Occipital lobe (tissue), 2 donors: ENCODE measurements around the gene AIF1L. TPM values are rescaled to one million over a fixed set of nuclear protein-coding genes. Genes with fewer than 3 reads are reported as not detected.
A peak's percentile ranks its signal among the peaks of the same experiment; 100 is the strongest.
"Not testable (repeated sequence)": the region's sequence is repeated elsewhere in the genome, so short reads cannot be mapped to it uniquely, and the experiment has no call there.

Experiments
- DNase-seq: peaks from one replicate; lab custom pipeline; 2025; lab: John Stamatoyannopoulos, UW
- total RNA-seq: library from RNA; depleted of rRNA; stranded (reverse); fragments of >200 nt; gene quantifications from one replicate; pipeline ENCODE4 v1.2.3, GENCODE V29; 2014

AIF1L gene
- total RNA-seq, 1 donor from 2014 or later, result 17.8 TPM

DNA sequence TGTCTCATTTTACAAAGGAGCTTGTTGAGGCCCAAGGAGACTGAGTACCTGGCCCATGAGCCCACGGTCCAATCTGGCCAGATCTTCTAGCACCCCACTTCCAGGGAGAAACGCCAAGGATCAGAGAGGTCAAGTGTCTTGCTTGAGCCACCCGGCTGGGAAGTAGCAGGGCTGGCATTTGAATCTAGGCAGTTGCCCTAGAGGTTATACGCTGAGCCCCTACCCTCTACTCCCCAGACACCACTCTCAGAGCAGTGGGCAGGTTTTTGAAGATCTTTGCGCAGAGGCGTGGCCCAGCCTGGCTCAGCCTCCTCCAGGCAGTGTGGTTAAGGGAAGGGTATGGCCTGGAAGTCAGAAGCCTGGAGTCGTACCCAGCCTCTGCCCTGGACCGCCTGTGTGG is 23.3 kb downstream of the AIF1L start:
- no peak for DNase-seq

DNA sequence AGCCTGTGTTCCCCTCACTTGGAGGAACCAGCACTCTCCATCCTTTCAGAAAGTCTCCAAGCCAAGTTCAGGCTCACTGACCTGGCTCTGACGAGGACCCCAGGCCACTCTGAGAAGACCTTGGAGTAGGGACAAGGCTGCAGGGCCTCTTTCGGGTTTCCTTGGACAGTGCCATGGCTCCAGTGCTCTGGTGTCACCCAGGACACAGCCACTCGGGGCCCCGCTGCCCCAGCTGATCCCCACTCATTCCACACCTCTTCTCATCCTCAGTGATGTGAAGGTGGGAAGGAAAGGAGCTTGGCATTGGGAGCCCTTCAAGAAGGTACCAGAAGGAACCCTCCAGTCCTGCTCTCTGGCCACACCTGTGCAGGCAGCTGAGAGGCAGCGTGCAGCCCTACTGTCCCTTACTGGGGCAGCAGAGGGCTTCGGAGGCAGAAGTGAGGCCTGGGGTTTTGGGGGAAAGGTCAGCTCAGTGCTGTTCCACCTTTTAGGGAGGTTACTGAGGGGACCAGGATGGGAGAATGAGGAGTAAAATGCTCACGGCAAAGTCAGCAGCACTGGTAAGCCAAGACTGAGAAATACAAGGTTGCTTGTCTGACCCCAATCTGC is 24.4 kb downstream of the AIF1L start:
- DNase-seq, result no peak

DNA sequence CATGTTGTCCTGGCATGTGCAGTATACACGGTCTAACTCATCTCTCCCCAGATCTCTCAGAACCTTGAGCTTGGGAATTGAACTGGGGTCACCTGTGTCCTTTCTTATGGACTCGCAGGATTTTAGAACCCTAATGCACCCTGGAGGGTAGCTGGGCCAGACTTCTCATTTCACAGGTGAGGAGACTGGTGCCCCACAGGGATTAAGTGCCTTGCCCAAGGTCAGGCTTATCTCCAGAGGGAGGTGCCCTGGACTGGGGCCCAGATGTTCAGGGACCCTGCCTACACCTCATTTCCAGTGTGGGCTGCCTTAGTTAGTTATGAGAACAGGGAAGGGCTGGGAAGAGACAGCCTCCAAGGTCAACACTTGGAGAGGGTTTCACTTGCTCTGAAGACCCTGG is 25.0 kb downstream of the AIF1L start:
- no peak for DNase-seq

DNA sequence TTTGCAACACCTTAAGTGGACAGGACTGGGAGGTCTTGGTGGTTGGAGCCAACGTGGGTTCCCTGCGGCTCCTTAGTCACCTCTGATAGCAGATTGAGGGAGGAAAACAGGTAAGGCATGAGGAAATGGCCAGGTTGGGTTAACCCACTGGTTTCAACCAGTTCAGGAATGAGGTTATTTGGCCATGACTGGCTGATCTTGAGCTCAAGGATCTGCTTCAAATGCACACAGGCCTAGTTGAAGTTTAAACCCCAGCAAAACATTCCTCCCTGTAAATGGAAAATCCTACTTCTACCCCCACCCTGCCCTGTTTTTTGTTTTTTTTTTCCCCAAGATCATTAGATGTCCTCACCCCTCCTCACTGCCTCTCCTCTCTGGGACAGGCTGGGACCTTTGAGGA is 25.8 kb downstream of the AIF1L start:
- DNase-seq, result no peak

DNA sequence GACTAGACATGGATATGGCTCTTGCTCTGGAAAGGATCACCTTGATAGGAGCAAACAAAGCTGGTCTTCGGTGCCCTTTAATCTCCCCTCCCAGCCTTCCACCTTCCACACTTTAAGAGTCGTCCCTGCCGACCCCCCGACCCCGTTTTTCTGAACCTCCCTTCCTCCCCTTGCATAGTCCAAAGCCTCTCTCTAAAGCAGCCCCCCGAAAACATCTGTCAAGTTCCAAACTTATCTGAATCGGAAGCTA is 28.6 kb downstream of the AIF1L start:
- no peak for DNase-seq

DNA sequence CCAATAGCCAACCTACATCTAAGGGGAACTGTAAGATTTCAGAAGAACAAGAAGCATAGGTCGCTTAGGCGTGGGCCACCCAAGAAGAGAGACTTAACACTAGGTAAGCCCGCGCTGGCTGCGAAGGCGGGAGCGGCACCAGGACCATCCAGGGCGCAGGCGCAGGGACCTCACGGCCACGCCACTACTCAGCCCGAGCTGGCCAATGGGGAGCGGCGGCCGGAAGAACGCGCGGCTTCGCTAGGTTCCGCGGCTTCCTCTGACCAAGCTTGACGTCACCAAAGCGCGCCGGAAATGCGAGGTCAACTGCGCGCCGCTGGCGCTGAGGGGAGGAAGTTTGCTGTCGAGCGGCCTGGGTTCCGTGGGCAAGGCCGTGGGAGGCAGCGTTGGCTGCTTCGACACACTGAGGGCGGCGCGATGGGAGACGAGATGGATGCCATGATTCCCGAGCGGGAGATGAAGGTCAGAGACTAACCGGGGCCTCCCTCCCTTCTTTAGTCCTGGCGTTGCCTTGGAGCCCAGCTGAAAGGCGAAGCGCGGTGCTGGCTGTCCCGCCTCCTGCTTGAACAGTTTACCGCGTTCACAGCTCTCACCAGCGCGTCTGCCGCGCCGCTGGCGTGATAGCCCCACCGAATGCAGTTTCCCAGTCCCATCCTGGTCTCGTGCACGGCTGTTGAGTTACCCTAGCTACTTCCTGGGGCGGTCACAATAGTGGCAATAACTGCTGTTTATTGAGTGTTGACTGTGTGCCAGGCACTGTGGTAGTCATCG is 29.1 kb downstream of the AIF1L start, which contains the start of gene NUP214:
Gene NUP214 (plus strand): TSS at position 299 of the 771 bp plus-strand sequence. CDS start 119 bp downstream, at position 418.
- DNase-seq, result peak; percentile 98

DNA sequence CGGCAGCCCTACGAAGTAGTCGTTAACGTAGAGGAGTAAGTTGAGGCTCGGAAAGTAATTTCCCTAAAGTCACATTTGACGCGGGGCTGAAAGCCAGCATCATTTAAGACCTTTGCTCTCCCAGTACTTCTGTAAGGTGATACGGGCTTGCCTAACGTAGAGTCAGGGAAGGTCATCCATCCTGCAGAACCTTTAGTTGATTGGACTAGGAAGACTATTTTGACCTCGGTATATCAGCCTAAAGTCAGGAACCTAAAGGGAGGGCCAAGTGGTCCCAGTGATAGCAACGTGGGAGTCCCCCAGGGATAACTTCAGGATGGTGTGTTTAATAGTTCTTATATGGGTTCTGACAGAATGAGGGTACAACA is 29.7 kb downstream of the AIF1L start:
- DNase-seq, result no peak

DNA sequence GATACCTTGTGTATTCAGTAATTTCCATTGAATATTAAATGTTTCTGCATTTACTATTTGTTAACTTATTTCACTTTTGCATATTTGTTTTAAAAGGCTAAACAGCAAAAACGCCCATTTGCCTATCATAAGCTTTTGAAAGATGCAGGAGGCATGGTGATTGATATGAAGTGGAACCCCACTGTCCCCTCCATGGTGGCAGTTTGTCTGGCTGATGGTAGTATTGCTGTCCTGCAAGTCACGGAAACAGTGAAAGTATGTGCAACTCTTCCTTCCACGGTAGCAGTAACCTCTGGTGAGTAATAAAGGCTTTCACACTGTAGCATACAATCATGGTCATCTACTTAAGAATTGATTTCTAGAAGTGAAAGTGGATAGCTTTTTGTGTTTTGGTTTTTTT is 32.9 kb downstream of the AIF1L start:
- no peak for DNase-seq

DNA sequence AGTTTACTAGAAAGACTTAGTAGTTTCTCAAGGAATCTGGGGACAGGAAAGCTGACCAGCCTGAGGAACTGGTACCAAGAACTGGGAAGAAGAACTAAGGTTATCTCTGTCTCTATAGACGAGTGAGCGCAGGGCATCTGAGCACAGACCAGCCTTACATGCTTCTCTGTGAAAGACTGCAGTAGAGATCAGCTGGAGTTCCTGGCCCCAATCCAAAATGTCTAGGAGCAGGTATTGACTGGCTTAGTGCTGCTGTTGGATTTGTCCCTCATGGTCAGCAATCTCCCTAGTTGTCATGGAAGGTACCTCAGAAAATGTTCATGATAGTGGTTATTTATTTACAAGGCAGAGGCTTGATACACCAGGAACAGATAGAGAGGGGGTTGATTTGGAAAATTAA is 42.3 kb downstream of the AIF1L start:
- DNase-seq, result no peak

DNA sequence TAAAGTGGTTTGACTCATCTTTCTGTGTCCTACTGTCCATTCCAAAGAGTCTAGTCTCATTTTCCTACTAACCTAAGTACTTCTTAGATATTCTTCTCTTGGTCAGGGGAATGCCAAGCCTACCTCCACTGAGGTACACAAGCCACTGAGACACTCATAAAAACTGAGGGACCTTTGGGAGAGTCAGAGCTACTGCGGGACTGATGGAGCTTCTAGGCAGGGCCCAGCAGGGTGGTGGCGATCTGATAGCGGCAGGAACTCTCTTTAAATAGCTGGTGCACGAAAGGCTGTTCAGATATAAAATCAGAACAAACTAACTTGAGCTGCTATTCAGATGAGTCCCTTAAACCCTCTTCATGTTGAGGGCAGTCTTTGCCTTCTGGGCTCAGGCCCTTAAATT is 43.8 kb downstream of the AIF1L start:
- DNase-seq, result no peak

DNA sequence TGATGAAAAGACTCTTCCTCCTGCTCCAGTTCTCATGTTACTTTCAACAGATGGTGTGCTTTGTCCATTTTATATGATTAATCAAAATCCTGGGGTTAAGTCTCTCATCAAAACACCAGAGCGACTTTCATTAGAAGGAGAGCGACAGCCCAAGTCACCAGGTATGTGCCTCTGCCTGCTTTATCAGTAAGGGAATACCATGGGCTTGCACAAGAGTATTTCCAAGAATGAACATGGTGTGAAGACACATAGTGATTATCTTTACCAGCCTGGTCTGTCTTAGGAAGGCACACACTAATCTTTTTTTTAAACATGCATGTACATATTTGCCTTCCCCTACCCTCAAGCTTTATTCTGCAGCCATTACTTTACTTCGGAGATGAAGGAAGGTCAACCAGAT is 44.2 kb downstream of the AIF1L start:
- no peak for DNase-seq

DNA sequence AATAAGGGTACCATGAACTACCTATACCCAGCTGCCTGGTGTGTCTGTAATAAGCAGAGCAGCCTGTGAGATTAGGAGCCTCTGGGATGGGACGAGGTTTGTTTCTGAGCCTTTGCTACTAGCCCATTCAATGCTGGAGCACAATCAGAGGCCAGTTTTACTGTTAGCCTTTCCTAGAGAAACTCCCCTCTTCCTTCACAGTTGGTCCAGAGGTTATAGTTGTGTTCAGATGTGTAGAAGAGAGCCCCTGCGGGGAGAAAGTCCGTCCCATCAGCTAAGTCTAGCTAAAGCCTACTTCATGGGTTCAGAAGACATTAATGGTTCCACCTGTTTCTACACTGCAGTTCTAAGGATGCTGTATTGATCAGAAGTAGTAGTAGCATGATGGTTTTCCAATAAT is 45.8 kb downstream of the AIF1L start:
- no peak for DNase-seq

DNA sequence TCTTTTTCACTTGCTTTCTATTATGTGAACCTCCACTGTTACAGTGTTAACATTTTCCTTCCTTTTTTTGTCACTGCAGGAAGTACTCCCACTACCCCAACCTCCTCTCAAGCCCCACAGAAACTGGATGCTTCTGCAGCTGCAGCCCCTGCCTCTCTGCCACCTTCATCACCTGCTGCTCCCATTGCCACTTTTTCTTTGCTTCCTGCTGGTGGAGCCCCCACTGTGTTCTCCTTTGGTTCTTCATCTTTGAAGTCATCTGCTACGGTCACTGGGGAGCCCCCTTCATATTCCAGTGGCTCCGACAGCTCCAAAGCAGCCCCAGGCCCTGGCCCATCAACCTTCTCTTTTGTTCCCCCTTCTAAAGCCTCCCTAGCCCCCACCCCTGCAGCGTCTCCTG is 47.9 kb downstream of the AIF1L start:
- DNase-seq, result no peak

DNA sequence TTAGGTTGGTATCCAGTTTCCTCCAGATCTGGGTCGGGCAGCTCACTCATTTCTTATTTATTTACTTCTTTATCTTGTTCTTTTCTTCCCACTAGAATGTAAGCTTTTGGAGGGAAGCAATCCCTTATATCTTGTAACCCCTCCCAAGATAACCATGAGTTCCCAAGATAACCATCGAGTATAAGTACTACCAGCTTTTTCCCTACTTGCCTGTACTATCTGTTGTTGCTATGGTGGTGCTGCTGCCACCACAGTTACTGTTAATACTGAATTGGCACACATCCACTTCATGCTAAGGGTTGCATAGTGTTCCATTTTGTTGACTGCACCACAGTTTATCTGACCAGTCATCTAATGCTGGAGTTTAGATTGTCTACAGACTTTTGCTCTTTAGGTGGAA is 48.9 kb downstream of the AIF1L start:
- no peak for DNase-seq

DNA sequence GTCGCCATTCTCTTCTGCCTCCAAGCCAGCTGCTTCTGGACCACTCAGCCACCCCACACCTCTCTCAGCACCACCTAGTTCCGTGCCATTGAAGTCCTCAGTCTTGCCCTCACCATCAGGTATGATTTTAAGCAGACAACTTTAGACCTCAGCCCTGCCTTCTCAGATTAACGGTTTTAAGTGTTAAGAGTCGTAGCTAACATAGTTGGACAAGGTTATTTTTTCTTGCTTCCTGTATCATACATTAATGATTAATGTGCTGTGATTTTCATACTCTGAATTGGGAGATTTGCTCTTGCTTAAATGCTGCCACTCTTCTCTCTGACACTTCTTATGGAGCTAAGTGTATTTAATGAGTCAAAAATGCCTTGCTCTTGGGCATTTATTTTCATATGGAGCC is 49.9 kb downstream of the AIF1L start:
- DNase-seq, result no peak

DNA sequence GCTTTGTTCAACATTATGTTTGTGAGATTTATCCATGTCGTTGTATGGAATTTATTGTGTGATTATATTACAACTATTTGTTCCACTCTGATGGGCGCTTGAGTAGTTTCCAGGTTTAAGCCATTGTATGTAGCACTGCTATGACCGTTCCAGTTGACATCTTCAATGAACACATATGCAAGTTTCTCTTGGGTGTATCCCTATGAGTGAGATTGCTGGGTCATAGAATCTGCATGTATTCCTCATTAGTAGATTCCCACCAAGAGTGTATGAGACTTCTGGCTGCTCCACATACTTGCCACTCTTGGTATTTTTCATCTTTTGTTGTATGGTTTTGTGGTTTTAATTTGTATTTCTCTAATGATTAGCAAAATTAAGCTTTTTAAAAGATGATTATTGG is 51.9 kb downstream of the AIF1L start:
- DNase-seq, result no peak

DNA sequence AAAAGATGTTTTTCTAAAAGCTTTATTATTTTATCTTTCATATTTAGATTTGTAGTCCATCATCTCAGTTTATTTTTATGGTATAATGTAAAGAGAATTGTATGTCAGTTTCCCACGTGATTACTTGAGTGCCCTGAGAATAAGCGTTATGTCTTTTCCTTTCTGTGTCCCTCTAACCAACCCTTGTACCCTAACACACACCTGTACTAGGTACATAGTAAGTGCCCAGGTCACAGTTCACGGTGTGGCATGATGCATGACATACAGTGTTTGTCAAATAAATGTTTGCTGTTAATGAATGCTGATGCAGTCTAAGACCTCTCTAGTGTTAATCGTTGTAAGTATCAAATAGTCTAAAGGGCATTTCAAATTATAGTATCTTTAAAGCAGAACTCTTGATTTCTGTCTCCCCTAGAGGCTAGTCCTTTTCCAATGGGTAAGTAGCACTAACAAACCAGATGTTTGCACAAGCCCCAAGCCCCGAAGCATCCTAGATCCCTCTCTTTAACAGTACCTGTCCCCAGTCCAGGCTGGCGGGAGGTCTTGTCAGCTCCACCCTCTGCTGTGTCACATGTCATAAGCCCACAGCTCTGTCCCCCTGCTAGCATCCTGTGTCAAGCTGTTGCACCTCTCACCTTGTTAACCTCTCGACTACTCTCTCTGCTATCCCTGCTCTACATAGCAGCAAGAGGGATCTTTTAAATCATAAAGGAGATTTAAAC is 52.8 kb downstream of the AIF1L start:
- no peak for DNase-seq

DNA sequence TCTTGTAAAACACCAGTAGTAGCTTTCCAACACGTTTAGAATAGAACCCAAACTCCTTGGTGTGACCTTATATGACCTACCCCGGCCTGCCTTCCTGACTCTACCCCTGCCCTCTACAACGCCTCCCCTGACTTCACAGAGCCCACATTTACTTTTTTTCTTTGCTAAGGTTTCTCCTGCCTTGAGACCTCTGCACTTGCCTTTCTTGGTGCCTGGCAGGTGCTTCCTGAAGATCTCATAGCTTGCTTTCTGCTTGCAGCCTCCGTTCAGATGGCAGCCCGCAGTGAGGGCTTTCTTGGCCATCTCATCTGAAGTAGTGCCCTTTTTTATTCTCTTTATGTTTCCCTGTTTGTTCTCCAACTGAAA is 53.3 kb downstream of the AIF1L start:
- no peak for DNase-seq

DNA sequence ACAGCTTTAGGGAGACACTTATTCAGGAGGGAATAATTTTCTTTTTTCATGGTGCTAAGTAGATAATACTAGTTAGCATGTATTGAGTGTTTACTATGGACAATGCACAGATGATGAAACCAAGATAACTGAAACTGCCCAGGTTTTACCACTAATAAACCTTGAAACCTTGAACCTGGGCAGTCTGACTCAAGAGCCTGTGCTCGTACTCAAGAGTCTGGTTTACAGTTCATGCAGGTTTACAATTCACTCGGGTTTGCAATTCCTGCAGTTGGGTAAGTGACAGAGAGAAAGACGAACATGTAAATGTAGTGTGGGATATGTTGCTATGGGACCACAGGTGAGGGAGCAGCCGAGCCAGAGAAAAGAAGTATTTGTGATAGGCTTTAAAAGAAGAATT is 57.3 kb downstream of the AIF1L start:
- no peak for DNase-seq

DNA sequence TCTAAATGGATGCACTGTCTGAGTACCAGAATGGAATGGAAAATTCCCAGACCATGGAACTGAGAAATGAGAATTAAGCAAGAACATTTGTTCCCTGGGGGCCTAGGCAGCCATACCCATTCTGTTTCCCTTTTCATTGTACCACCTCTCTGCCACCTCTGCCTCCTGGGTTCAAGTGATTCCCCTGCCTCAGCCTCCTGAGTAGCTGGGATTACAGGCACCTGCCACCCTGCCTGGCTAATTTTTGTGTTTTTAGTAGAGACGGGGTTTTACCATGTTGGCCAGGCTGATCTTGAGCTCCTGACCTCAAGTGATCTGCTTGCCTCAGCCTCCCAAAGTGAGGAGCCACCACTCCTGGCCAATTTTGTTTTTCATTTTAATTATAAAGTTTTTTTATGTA is 62.3 kb downstream of the AIF1L start:
- DNase-seq, result not testable (repeated sequence)

DNA sequence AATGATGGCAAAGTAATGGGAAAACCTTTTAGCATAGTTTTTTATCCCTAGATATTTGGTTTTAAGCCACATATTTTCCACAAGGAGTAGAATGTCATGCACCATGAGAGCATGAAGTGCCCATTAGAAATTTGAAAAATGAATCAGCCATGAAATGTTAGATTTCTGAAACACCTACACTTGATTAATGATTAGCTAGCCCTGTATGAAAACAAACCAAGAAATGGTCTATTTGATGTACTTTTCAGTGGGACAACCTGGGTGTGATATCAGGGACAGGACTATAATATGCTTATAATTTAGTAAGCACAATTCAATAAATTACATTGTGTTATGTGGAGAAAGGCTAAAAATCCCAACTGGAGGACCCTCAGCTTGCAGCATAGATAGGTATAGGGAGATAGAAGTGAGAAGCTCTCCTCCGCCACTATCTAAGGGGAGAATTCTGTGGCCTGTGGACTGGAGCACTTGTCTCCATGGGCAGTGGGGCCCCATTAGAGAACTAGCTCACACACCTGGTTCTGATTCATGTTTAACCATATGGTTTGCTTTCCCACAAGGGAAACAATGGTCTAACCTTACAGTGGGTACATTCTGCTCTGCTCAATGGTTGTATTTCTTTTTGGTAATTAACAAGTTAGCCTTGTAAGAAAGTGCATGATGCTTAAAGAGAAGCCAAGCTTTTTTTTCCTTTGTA is 64.2 kb downstream of the AIF1L start:
- DNase-seq, result no peak

DNA sequence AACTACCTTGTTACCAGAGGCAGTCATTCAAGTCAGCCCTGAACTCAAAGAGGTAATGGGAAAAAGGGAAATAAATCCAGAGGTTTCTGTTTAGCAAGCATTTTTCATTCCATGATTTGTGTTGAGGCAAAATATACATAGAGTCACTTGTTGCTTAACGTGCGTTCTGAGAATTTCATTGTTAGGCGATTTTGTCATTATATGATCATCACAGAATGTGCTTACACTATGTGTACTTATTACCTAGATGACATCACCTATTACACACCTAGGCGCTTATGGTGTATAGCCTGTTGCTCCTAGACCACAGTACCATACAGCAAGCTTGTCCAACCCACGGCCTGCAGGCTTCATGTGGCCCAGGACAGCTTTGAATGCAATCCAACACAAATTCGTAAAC is 65.3 kb downstream of the AIF1L start:
- DNase-seq, result no peak

DNA sequence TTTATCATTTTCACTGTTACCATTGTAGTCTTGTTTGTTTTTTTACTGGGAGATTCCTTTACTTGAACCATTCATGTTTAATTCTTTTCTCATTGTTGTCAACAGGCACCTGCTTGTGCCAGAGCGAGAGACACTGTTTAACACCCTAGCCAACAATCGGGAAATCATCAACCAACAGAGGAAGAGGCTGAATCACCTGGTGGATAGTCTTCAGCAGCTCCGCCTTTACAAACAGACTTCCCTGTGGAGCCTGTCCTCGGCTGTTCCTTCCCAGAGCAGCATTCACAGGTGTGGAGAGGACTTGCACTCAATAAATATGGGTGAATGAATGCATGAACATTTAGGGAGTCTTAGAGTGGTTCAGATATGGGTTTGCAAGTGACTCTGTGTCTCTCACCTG is 66.6 kb downstream of the AIF1L start:
- DNase-seq, result no peak
